Measurements from ENCODE around the gene WASF3.

WASF3 gene

GRCh38 chr13:26523007-26523406, 34.5 kb upstream of the WASF3 start:
- no CpG with 5 or more reads among the region's 6 CpGs for WGBS, 2 donors (ENCODE audit: extremely low coverage in 2 of 2, insufficient read length in 2 of 2, insufficient replicate concordance in 1 of 2)
- peaks cover 0 to 5% (median 0%) of the 10 kb centered on the region in 3 experiments for H3K27me3 ChIP-seq (ENCODE audit: control insufficient read depth in 3 of 3, insufficient read depth in 3 of 3, low read depth in 1 of 3, low read length in 3 of 3)
- no peak overlapping the region for H3K14ac ChIP-seq (ENCODE audit: low read length)
- no peak overlapping the region for H3K18ac ChIP-seq (ENCODE audit: low read length)
- H3K27ac ChIP-seq (replicated peaks; ENCODE audit: low read length) = no peak overlapping the region
- H3K9me3 ChIP-seq (replicated peaks in 1 of 2; ENCODE audit: control insufficient read depth in 2 of 2, insufficient read depth in 1 of 2, low read depth in 1 of 2, low read length in 2 of 2) = peaks cover 0 to 3% of the 10 kb centered on the region in 2 donors
- H3K9ac ChIP-seq (ENCODE audit: low read depth, low read length, poor library complexity) = no peak overlapping the region
- no peak overlapping the region for H2AK5ac ChIP-seq (ENCODE audit: low read depth, low read length)
- H2BK12ac ChIP-seq (ENCODE audit: low read length) = no peak overlapping the region
- H4K91ac ChIP-seq (ENCODE audit: low read depth, low read length, poor library complexity) = no peak overlapping the region
- H3K23ac ChIP-seq (ENCODE audit: low read depth, low read length, poor library complexity) = no peak overlapping the region
- H3K4me3 ChIP-seq (ENCODE audit: low read length in 2 of 2) = no peak overlapping the region
- H2BK120ac ChIP-seq (ENCODE audit: low read depth, low read length) = no peak overlapping the region
- H3K4ac ChIP-seq (ENCODE audit: low read length) = no peak overlapping the region
- no peaks in the 10 kb centered on the region for H3K79me1 ChIP-seq (ENCODE audit: low read depth, low read length)
- H2AFZ ChIP-seq (ENCODE audit: low read length) = no peak overlapping the region
- no peaks in the 10 kb centered on the region for H3K36me3 ChIP-seq (replicated peaks in 1 of 2; ENCODE audit: control insufficient read depth in 2 of 2, insufficient read depth in 2 of 2, low read length in 2 of 2)
- no peak overlapping the region for H2BK5ac ChIP-seq (ENCODE audit: low read length)
- peaks cover 0 to 18% of the 10 kb centered on the region in 2 donors for H3K4me1 ChIP-seq (ENCODE audit: control insufficient read depth in 2 of 2, insufficient read depth in 1 of 2, low read depth in 1 of 2, low read length in 2 of 2)
- H2BK15ac ChIP-seq (ENCODE audit: low read length) = no peak overlapping the region
- DNase-seq (ENCODE audit: low spot score) = no peak
- no peak overlapping the region for H3K4me2 ChIP-seq (ENCODE audit: insufficient read depth, low read length, poor library complexity, severe bottlenecking)
- H4K8ac ChIP-seq (ENCODE audit: low read depth, low read length) = no peak overlapping the region

DNA sequence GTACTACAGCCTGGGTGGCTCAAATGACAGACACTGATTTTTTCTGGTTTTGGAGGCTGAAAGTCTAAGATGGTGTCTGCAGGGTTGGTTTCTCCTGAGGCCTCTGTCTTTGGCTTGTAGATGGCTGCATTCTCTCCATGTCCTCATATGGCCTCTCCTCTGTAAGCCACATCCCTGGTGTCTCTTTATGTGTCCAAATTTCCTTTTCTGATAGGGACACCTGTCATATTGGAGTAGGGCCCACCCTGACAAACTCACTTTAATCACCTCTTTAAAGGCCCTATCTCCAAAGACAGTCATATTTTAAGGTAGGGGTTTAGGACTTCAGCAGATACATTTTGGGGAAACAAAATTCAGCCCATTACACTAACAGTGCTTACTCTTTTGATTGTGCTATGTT, 32.0 kb upstream of the WASF3 start:
- no peak overlapping the region for H4K91ac ChIP-seq (ENCODE audit: low read depth, low read length, poor library complexity)
- no peaks in the 10 kb centered on the region for H3K27me3 ChIP-seq (ENCODE audit: control insufficient read depth in 3 of 3, insufficient read depth in 3 of 3, low read depth in 1 of 3, low read length in 3 of 3)
- peaks cover 0 to 3% of the 10 kb centered on the region in 2 donors for H3K9me3 ChIP-seq (replicated peaks in 1 of 2; ENCODE audit: control insufficient read depth in 2 of 2, insufficient read depth in 1 of 2, low read depth in 1 of 2, low read length in 2 of 2)
- no peak overlapping the region for H3K14ac ChIP-seq (ENCODE audit: low read length)
- H2BK120ac ChIP-seq (ENCODE audit: low read depth, low read length) = no peak overlapping the region
- no peak overlapping the region for H3K23ac ChIP-seq (ENCODE audit: low read depth, low read length, poor library complexity)
- no peaks in the 10 kb centered on the region for H3K79me1 ChIP-seq (ENCODE audit: low read depth, low read length)
- no peak overlapping the region for H3K18ac ChIP-seq (ENCODE audit: low read length)
- no peak overlapping the region for H3K9ac ChIP-seq (ENCODE audit: low read depth, low read length, poor library complexity)
- no peak overlapping the region for H3K4me3 ChIP-seq (ENCODE audit: low read length in 2 of 2)
- H2AFZ ChIP-seq (ENCODE audit: low read length) = no peak overlapping the region
- H3K27ac ChIP-seq (replicated peaks; ENCODE audit: low read length) = no peak overlapping the region
- H2BK5ac ChIP-seq (ENCODE audit: low read length) = no peak overlapping the region
- no peak overlapping the region for H2AK5ac ChIP-seq (ENCODE audit: low read depth, low read length)
- H2BK12ac ChIP-seq (ENCODE audit: low read length) = no peak overlapping the region
- no peak overlapping the region for H2BK15ac ChIP-seq (ENCODE audit: low read length)
- no peaks in the 10 kb centered on the region for H3K36me3 ChIP-seq (replicated peaks in 1 of 2; ENCODE audit: control insufficient read depth in 2 of 2, insufficient read depth in 2 of 2, low read length in 2 of 2)
- no peak overlapping the region for H3K4me2 ChIP-seq (ENCODE audit: insufficient read depth, low read length, poor library complexity, severe bottlenecking)
- H3K4me1 ChIP-seq (ENCODE audit: control insufficient read depth in 2 of 2, insufficient read depth in 1 of 2, low read depth in 1 of 2, low read length in 2 of 2) = peaks cover 0 to 16% of the 10 kb centered on the region in 2 donors
- H4K8ac ChIP-seq (ENCODE audit: low read depth, low read length) = no peak overlapping the region
- DNase-seq (ENCODE audit: low spot score) = no peak
- no peak overlapping the region for H3K4ac ChIP-seq (ENCODE audit: low read length)

- H3K4me2 ChIP-seq (ENCODE audit: insufficient read depth, low read length, poor library complexity, severe bottlenecking) = no peak overlapping the region
- no peak overlapping the region for H3K27ac ChIP-seq (replicated peaks; ENCODE audit: low read length)
- H3K9me3 ChIP-seq (replicated peaks in 1 of 2; ENCODE audit: control insufficient read depth in 2 of 2, insufficient read depth in 1 of 2, low read depth in 1 of 2, low read length in 2 of 2) = no peaks in the 10 kb centered on the region
- no peak overlapping the region for H4K91ac ChIP-seq (ENCODE audit: low read depth, low read length, poor library complexity)
- no peak overlapping the region for H3K23ac ChIP-seq (ENCODE audit: low read depth, low read length, poor library complexity)
- H2BK12ac ChIP-seq (ENCODE audit: low read length) = no peak overlapping the region
- H3K9ac ChIP-seq (ENCODE audit: low read depth, low read length, poor library complexity) = no peak overlapping the region
- H2BK5ac ChIP-seq (ENCODE audit: low read length) = no peak overlapping the region
- no peaks in the 10 kb centered on the region for H3K36me3 ChIP-seq (replicated peaks in 1 of 2; ENCODE audit: control insufficient read depth in 2 of 2, insufficient read depth in 2 of 2, low read length in 2 of 2)
- H3K14ac ChIP-seq (ENCODE audit: low read length) = no peak overlapping the region
- H3K18ac ChIP-seq (ENCODE audit: low read length) = no peak overlapping the region
- no peak overlapping the region for H3K4ac ChIP-seq (ENCODE audit: low read length)
- WGBS, 2 donors (ENCODE audit: extremely low coverage in 2 of 2, insufficient read length in 2 of 2, insufficient replicate concordance in 1 of 2) = no CpG with 5 or more reads among the region's 2 CpGs
- H3K79me1 ChIP-seq (ENCODE audit: low read depth, low read length) = no peaks in the 10 kb centered on the region
- no peak overlapping the region for H2BK120ac ChIP-seq (ENCODE audit: low read depth, low read length)
- no peaks in the 10 kb centered on the region for H3K27me3 ChIP-seq (ENCODE audit: control insufficient read depth in 3 of 3, insufficient read depth in 3 of 3, low read depth in 1 of 3, low read length in 3 of 3)
- no peak for DNase-seq (ENCODE audit: low spot score)
- no peak overlapping the region for H2AFZ ChIP-seq (ENCODE audit: low read length)
- no peak overlapping the region for H4K8ac ChIP-seq (ENCODE audit: low read depth, low read length)
- no peak overlapping the region for H3K4me3 ChIP-seq (ENCODE audit: low read length in 2 of 2)
- peaks cover 0 to 12% of the 10 kb centered on the region in 2 donors for H3K4me1 ChIP-seq (ENCODE audit: control insufficient read depth in 2 of 2, insufficient read depth in 1 of 2, low read depth in 1 of 2, low read length in 2 of 2)
- H2BK15ac ChIP-seq (ENCODE audit: low read length) = no peak overlapping the region
- H2AK5ac ChIP-seq (ENCODE audit: low read depth, low read length) = no peak overlapping the region
These were observed 30.7 kb upstream of the WASF3 start for GRCh38 chr13:26526702-26527216.

DNA sequence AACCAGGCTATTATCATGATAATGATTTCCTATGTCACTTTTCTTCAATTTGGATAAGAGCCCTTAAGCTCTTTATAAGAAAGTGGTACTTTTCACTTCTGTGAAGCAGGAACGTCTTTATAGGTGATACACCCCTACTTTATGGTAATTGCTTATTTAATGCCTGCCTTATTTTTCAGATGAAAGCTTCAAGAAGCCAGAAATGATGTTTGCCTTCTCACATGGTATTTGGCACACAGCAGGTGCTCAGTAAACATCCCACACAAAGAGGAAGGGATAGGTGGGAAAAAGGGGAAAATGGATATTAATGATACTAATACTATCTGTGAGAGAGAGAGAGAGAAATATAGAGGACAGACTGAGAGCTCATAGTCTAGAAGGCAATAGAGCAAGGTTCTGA, 29.0 kb upstream of the WASF3 start:
- Histone ChIP-seq H2AK5ac (ENCODE audit: low read depth, low read length) (no peak overlapping the region), H2BK5ac (ENCODE audit: low read length) (no peak overlapping the region), H2BK15ac (ENCODE audit: low read length) (no peak overlapping the region), H3K14ac (ENCODE audit: low read length) (no peak overlapping the region), H3K4ac (ENCODE audit: low read length) (no peak overlapping the region), H3K9ac (ENCODE audit: low read depth, low read length, poor library complexity) (no peak overlapping the region), H2BK12ac (ENCODE audit: low read length) (no peak overlapping the region), H3K23ac (ENCODE audit: low read depth, low read length, poor library complexity) (no peak overlapping the region), H3K9me3 (replicated peaks in 1 of 2; ENCODE audit: control insufficient read depth in 2 of 2, insufficient read depth in 1 of 2, low read depth in 1 of 2, low read length in 2 of 2) (no peaks in the 10 kb centered on the region), H3K4me2 (ENCODE audit: insufficient read depth, low read length, poor library complexity, severe bottlenecking) (no peak overlapping the region), H4K91ac (ENCODE audit: low read depth, low read length, poor library complexity) (no peak overlapping the region), H3K79me1 (ENCODE audit: low read depth, low read length) (no peaks in the 10 kb centered on the region), H3K36me3 (replicated peaks in 1 of 2; ENCODE audit: control insufficient read depth in 2 of 2, insufficient read depth in 2 of 2, low read length in 2 of 2) (no peaks in the 10 kb centered on the region), H2BK120ac (ENCODE audit: low read depth, low read length) (no peak overlapping the region), H3K27ac (replicated peaks; ENCODE audit: low read length) (no peak overlapping the region), H3K18ac (ENCODE audit: low read length) (no peak overlapping the region), H3K4me3 (ENCODE audit: low read length in 2 of 2) (no peak overlapping the region), H3K27me3 (ENCODE audit: control insufficient read depth in 3 of 3, insufficient read depth in 3 of 3, low read depth in 1 of 3, low read length in 3 of 3) (no peaks in the 10 kb centered on the region), H2AFZ (ENCODE audit: low read length) (no peak overlapping the region), H4K8ac (ENCODE audit: low read depth, low read length) (no peak overlapping the region), H3K4me1 (ENCODE audit: control insufficient read depth in 2 of 2, insufficient read depth in 1 of 2, low read depth in 1 of 2, low read length in 2 of 2) (peaks cover 0 to 4% of the 10 kb centered on the region in 2 donors)
- DNase-seq (ENCODE audit: low spot score) = no peak
- WGBS, 2 donors (ENCODE audit: extremely low coverage in 2 of 2, insufficient read length in 2 of 2, insufficient replicate concordance in 1 of 2) = no CpG with 5 or more reads among the region's 1 CpG

All from neuronal stem cell (in vitro differentiated cells).